ENCODE results near the gene SPANXN1.
A peak's percentile ranks its signal among the peaks of the same experiment; 100 is the strongest.
"Not testable (repeated sequence)": the region's sequence is repeated elsewhere in the genome, so short reads cannot be mapped to it uniquely, and the experiment has no call there.

Gene SPANXN1

GRCh38 chrX:145247203-145247602, at the start of gene SPANXN1:
TSS of gene SPANXN1 (plus strand) at chrX:145247503. CDS start at chrX:145247587, 84 bp downstream.
- not testable (repeated sequence) for DNase-seq

GRCh38 chrX:145199078-145199477, 48.2 kb upstream of the SPANXN1 start:
- DNase-seq, result no peak

- peak; percentile 15 for DNase-seq
Observed at GRCh38 chrX:145213504-145213903, 33.8 kb upstream of the SPANXN1 start.

GRCh38 chrX:145292218-145292617, 44.9 kb downstream of the SPANXN1 start:
- DNase-seq, result no peak

All from DMS 273 treated with DMSO at 0.1 percent for 48 hours (cell line).